Measurements from ENCODE around the gene ZCCHC2.

ZCCHC2 gene

GRCh38 chr18:62539284-62540165 is 16.7 kb downstream of the ZCCHC2 start:
- no peak for DNase-seq (ENCODE audit: low read depth)

- DNase-seq (ENCODE audit: low read depth): no peak
Observed at GRCh38 chr18:62543021-62543420, 20.2 kb downstream of the ZCCHC2 start.

- no peak for DNase-seq (ENCODE audit: low read depth)
Observed at GRCh38 chr18:62545098-62545497, 22.3 kb downstream of the ZCCHC2 start.

- no peak for DNase-seq (ENCODE audit: low read depth)
Observed at GRCh38 chr18:62549755-62550154, 26.9 kb downstream of the ZCCHC2 start.

- no peak for DNase-seq (ENCODE audit: low read depth)
Observed at GRCh38 chr18:62550746-62551145, 27.9 kb downstream of the ZCCHC2 start.

- DNase-seq (ENCODE audit: low read depth): no peak
Observed at GRCh38 chr18:62551972-62552513, 29.2 kb downstream of the ZCCHC2 start.

GRCh38 chr18:62554061-62554815 is 31.4 kb downstream of the ZCCHC2 start:
- no peak for DNase-seq (ENCODE audit: low read depth)

- DNase-seq (ENCODE audit: low read depth): peak; percentile 12
Observed at GRCh38 chr18:62555135-62555534, 32.3 kb downstream of the ZCCHC2 start.

GRCh38 chr18:62556397-62556796 is 33.6 kb downstream of the ZCCHC2 start:
- DNase-seq (ENCODE audit: low read depth): no peak

- DNase-seq (ENCODE audit: low read depth): no peak
Observed at GRCh38 chr18:62558015-62558663, 35.3 kb downstream of the ZCCHC2 start.

- DNase-seq (ENCODE audit: low read depth): no peak
Observed at GRCh38 chr18:62564044-62564443, 41.2 kb downstream of the ZCCHC2 start.

GRCh38 chr18:62566199-62566598 is 43.4 kb downstream of the ZCCHC2 start:
- no peak for DNase-seq (ENCODE audit: low read depth)

GRCh38 chr18:62566818-62567217 is 44.0 kb downstream of the ZCCHC2 start:
- DNase-seq (ENCODE audit: low read depth): no peak

GRCh38 chr18:62569081-62569655 is 46.3 kb downstream of the ZCCHC2 start:
- DNase-seq (ENCODE audit: low read depth): no peak

GRCh38 chr18:62571037-62571436 is 48.2 kb downstream of the ZCCHC2 start:
- DNase-seq (ENCODE audit: low read depth): no peak

- DNase-seq (ENCODE audit: low read depth): no peak
Observed at GRCh38 chr18:62571648-62572047, 48.8 kb downstream of the ZCCHC2 start.

GRCh38 chr18:62572456-62572855 is 49.6 kb downstream of the ZCCHC2 start:
- no peak for DNase-seq (ENCODE audit: low read depth)

GRCh38 chr18:62574776-62575175 is 52.0 kb downstream of the ZCCHC2 start:
- no peak for DNase-seq (ENCODE audit: low read depth)

GRCh38 chr18:62576271-62576670 is 53.4 kb downstream of the ZCCHC2 start:
- no peak for DNase-seq (ENCODE audit: low read depth)

GRCh38 chr18:62576845-62577512 is 54.2 kb downstream of the ZCCHC2 start:
- DNase-seq (ENCODE audit: low read depth): no peak

- no peak for DNase-seq (ENCODE audit: low read depth)
Observed at GRCh38 chr18:62577765-62578164, 54.9 kb downstream of the ZCCHC2 start.
